IPS-15b (cell line): ENCODE measurements around the gene GNAO1.

Experiments used
- H3K27me3 ChIP-seq: one replicate; pipeline ENCODE4 v1.6.1; 2013; ENCODE audit warnings: low read length; ENCODE audit not compliant: control insufficient read depth, insufficient read depth
- H3K36me3 ChIP-seq: one replicate; pipeline ENCODE4 v1.6.1; 2013; ENCODE audit warnings: low read length; ENCODE audit not compliant: control insufficient read depth, insufficient read depth
- H3K4me1 ChIP-seq: one replicate; pipeline ENCODE4 v1.6.1; 2013; ENCODE audit warnings: mild to moderate bottlenecking, low read length; ENCODE audit not compliant: control insufficient read depth, insufficient read depth
- H3K4me3 ChIP-seq: one replicate; pipeline ENCODE4 v1.5.1; 2013; ENCODE audit warnings: low read depth, low read length
- H3K9ac ChIP-seq: one replicate; pipeline ENCODE4 v1.6.1; 2013; ENCODE audit warnings: low read depth, mild to moderate bottlenecking, low read length
- H3K9me3 ChIP-seq: one replicate; pipeline ENCODE4 v1.6.1; 2013; ENCODE audit warnings: mild to moderate bottlenecking, low read length; ENCODE audit not compliant: control insufficient read depth, insufficient read depth

Gene GNAO1

DNA sequence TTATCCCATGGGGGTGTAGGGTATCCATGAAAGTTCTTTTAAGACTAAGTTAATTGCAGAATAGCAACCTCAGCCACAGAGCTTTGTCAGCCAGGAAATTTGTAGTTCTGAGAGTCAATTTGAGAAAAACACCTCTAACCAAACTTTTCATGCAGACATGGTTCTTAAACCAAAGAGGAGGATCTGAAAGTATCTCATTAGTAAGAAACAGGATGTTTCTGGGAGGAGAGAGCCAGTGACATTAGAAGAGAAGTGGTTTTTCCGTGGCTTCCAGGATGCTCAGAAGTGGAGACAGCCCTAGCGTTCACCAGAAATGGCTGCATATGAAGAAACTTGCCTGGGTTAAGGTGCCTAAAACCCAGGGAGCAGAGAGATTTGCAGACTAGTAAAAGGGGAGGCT is 7.9 kb downstream of the GNAO1 start:
- no peak overlapping the region for H3K4me3 ChIP-seq
- no peaks in the 10 kb centered on the region for H3K36me3 ChIP-seq
- H3K27me3 ChIP-seq, result no peaks in the 10 kb centered on the region
- H3K9me3 ChIP-seq, result no peaks in the 10 kb centered on the region
- peaks cover 16% of the 10 kb centered on the region for H3K4me1 ChIP-seq
- no peak overlapping the region for H3K9ac ChIP-seq

DNA sequence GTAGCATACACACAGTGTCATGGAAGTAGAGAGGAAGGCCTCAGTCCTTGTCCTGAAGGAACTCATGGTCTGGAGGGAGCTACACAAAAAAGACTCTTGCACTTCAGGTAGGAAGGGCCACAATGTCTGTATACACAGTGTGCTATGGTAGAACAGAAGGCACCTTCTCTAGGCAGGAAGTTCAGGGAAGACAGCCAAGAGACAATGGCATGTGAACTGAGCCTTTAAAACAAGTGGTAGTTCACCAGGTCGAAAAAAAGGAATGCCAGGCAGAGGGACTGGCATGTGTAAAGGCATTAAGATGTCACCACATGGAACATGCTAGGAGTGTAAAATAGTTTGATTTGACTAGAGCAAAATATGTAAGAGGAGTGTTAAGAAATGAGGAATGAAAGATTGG is 9.7 kb downstream of the GNAO1 start:
- Histone ChIP-seq H3K9me3 (no peaks in the 10 kb centered on the region), H3K4me3 (no peak overlapping the region), H3K9ac (no peak overlapping the region), H3K36me3 (no peaks in the 10 kb centered on the region), H3K27me3 (no peaks in the 10 kb centered on the region), H3K4me1 (peaks cover 16% of the 10 kb centered on the region)

DNA sequence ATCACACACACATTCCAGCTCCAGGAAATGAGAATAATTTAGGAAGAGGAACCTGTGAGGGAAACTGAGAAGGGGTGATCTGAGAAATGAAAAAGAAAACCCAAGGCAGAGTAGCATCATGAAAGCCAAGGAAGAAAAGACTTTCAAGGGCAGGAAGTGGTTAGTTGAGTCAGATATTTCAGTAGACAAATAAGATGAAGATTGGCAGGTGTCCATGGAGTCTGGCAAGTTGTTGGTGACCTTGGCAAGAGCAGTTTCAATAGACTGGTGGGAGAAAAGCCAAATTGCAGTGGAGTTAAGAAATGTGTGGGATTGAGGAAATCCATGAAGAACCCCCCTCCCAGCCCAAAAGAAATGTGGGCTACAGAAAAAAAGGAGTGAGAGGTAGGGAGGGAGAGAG is 10.7 kb downstream of the GNAO1 start:
- Histone ChIP-seq H3K9me3 (no peaks in the 10 kb centered on the region), H3K4me1 (peaks cover 10% of the 10 kb centered on the region), H3K4me3 (no peak overlapping the region), H3K27me3 (no peaks in the 10 kb centered on the region), H3K36me3 (no peaks in the 10 kb centered on the region), H3K9ac (no peak overlapping the region)

DNA sequence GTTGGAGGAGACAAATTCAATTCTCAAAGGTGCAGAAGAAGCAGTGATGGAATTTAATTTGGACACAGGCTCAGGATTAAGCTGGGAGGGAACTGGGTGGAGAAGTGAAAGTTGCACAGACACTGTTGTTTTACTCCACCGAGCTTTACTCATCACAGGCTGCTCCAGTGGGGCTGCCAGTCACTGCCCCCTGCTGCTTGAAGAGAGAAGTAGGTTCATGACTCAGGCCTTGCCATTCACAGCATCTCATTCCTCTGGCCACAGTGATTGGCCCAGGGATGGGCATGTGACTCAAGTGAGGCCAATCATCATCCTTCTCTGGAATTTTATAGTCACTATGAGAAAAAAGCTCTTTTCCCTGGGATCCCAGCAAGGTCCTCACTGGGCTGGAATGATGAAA is 11.8 kb downstream of the GNAO1 start:
- no peaks in the 10 kb centered on the region for H3K27me3 ChIP-seq
- H3K9me3 ChIP-seq, result no peaks in the 10 kb centered on the region
- H3K4me1 ChIP-seq, result no peaks in the 10 kb centered on the region
- no peak overlapping the region for H3K9ac ChIP-seq
- H3K36me3 ChIP-seq, result no peaks in the 10 kb centered on the region
- no peak overlapping the region for H3K4me3 ChIP-seq

DNA sequence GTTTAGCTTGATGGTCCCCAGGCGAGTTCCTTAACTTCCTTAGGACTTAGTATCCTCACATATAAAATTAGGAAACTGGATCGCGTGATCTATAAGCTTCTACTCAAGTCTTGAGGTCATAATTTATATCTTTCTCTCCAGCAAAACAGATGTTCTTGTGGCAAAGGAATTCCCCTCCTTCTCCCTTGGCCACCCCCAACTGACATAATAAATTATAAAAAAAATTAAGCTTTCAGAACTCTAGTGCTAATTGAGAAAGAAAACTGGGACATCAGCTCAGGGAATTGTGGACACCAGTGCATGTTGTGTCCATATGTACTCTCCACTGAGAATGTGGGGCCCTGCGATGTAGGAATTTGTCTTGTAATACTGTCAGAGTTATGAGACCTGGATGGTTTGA is 13.5 kb downstream of the GNAO1 start:
- no peak overlapping the region for H3K9ac ChIP-seq
- no peaks in the 10 kb centered on the region for H3K36me3 ChIP-seq
- no peaks in the 10 kb centered on the region for H3K27me3 ChIP-seq
- H3K9me3 ChIP-seq, result no peaks in the 10 kb centered on the region
- H3K4me3 ChIP-seq, result no peak overlapping the region
- no peaks in the 10 kb centered on the region for H3K4me1 ChIP-seq

DNA sequence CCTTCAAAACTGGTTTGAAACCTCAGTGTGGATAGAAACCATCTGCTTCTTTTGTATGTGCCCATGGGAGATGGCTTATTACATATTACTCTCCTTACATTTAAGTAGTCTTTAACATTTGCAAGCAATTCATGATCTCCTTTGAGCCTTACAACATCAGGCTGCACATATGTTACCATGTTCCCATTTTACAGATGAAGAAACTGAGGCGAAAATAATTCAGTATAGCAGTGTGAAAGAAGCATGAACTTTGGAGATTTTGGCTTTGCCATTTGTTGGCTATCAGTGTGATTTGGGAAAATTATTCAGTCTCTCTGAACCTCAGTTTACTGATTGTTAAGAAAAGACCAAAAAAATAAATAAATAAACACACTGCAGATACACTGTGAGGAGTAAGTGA is 15.7 kb downstream of the GNAO1 start:
- Histone ChIP-seq H3K36me3 (no peaks in the 10 kb centered on the region), H3K27me3 (no peaks in the 10 kb centered on the region), H3K9ac (no peak overlapping the region), H3K4me3 (no peak overlapping the region), H3K9me3 (no peaks in the 10 kb centered on the region), H3K4me1 (peaks cover 6% of the 10 kb centered on the region)

DNA sequence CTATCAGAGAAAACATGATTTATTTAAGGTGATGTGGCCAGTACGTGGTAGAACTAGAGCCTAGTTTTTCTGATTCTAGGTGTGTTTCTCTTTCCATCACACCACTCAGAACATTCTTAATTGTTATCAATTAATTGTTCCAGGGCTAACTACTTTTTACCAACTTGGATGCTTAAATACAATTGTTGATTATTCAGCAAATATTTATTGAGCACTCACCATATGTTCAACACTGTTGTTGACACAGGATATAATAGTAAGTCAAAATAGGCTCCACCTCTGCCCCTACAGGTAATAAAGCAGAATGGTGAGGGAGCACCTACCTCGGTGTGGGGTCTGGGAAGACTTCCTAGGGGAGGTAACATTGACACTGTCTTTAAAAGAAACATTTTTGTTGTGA is 16.1 kb downstream of the GNAO1 start:
- Histone ChIP-seq H3K9me3 (no peaks in the 10 kb centered on the region), H3K4me1 (peaks cover 10% of the 10 kb centered on the region), H3K4me3 (no peak overlapping the region), H3K27me3 (no peaks in the 10 kb centered on the region), H3K36me3 (no peaks in the 10 kb centered on the region), H3K9ac (no peak overlapping the region)

DNA sequence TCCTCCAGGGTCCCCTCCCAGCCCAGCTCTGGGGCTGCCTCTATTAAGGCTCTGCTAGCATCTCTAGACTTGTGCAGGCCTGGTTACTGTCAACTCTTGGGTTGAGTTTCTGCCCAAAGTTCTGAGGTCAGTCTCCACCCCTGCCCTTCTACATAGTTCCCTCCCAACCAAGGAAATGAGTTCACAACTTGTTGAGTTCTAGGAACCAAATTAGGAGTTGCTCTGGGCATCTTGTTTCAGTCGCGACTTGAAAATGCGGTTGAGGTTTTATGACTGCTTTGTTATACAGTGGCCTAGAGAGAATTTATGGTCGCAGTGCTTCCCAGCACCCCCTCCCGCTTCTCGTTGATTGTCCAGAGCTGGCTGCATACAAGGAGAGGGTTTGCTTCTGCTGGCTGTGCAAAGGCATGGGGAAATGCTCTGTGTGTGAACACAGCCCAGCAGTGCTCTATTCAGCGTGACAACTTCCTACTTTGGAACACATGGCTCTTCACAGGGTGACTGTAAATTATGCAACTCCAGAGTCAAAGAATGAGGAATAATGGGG is 20.2 kb downstream of the GNAO1 start:
- Histone ChIP-seq H3K4me3 (no peak overlapping the region), H3K4me1 (peaks cover 10% of the 10 kb centered on the region), H3K36me3 (no peaks in the 10 kb centered on the region), H3K27me3 (no peaks in the 10 kb centered on the region), H3K9ac (no peak overlapping the region), H3K9me3 (no peaks in the 10 kb centered on the region)

DNA sequence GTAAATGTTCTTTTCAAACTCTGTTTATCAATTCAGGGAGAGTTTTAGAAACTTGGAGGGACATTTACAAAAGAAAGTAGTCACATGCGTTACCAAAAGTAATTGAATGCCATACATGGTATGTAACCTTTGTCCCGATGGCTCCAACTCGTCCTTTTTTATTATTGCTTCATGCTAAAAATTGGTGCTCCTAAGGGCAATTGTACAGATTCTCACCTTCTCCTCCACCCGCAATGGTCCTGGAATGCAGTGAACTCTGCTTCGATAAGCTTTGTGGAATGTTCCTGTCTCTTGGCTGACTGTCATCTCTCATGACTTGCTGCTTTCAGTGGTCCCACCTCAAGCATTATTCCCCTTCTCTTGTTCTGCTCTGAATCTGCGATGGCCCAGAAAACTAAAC is 20.9 kb downstream of the GNAO1 start:
- no peak overlapping the region for H3K9ac ChIP-seq
- H3K4me3 ChIP-seq, result no peak overlapping the region
- no peaks in the 10 kb centered on the region for H3K9me3 ChIP-seq
- peaks cover 10% of the 10 kb centered on the region for H3K4me1 ChIP-seq
- H3K27me3 ChIP-seq, result no peaks in the 10 kb centered on the region
- H3K36me3 ChIP-seq, result no peaks in the 10 kb centered on the region

DNA sequence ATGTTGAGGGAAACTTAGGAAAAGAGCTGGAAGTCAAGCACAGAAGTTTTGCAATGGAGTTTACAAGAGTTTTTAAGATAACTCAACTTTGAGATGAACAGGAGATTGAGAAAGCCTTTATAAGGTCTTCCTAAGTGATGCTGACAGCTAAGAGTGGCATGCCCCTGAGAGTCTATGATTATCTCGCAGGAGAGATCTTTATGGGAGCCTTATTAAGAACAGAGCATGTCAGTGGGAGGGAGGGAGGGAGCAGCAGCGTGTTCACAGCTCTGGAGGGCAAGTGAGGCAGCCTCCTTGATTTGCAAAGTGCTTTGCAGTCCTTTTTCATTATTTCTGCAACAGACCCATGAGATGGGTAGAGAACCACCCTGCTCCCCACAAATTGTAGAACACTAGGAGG is 30.7 kb downstream of the GNAO1 start:
- Histone ChIP-seq H3K9me3 (no peaks in the 10 kb centered on the region), H3K4me3 (no peak overlapping the region), H3K27me3 (no peaks in the 10 kb centered on the region), H3K4me1 (peaks cover 8% of the 10 kb centered on the region), H3K9ac (no peak overlapping the region), H3K36me3 (no peaks in the 10 kb centered on the region)

DNA sequence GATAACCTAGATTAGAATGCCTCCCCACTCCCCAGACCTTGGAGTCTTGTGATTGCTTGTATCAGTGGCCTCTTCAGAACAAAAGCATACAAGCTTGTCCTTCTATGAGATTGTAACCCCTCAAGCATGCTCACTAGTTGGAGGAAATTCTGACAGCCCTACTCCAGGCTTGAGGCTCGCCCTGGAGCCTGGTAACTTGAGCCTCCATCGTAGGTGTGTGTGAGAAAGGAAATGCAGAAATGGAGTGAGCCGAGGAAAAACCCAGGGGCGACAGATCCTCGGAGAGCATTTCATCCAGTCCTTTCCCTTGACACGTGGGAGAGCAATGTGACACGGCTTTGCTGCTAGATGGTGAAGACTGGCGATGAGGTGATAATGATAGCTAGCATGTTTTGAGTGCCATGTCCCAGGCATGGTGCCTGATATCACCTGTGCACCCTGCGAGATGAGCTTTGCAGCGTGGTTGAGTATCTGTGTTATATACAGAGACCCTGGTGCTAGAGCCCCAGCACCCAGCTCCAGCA is 31.2 kb downstream of the GNAO1 start:
- Histone ChIP-seq H3K36me3 (no peaks in the 10 kb centered on the region), H3K9me3 (no peaks in the 10 kb centered on the region), H3K4me1 (peaks cover 8% of the 10 kb centered on the region), H3K9ac (no peak overlapping the region), H3K4me3 (no peak overlapping the region), H3K27me3 (no peaks in the 10 kb centered on the region)

DNA sequence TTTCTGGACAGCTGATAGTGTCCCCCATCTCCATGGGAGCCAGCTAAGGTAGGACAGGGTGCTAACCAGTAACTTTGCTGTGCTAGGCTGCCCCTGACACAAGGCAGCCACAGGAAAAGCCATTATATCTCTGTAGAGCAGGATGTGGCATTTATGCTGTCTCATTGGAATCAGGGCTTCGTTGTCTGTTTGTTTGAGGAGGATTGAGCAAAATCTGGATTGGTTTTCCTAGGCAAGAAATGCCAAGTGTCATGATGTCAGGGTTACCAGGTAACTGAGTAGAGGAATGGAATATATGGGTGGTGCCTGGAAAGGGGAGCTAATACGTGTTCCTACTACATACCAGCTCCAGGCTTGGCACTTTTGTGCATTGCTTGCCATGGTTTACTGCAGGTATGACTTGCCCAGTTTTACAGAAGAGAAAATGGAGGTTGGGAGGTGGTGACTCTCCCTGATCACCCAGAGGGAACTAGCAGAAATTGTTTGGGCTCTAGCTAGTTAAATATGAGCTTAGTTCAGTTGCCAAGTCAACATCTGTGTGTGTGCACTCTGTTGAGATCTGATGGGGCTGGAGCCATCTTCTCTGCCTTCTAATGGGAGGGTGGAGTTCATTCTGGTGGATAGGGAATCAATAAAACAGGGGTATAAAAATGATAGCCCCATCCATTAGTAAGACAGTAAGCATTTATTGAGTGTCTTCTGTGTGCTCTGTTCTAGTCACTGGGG is 33.9 kb downstream of the GNAO1 start:
- Histone ChIP-seq H3K4me1 (peaks cover 8% of the 10 kb centered on the region), H3K9me3 (no peaks in the 10 kb centered on the region)

More for the DNA sequence above, 33.9 kb downstream of the GNAO1 start:
- Histone ChIP-seq H3K4me3 (no peak overlapping the region), H3K36me3 (no peaks in the 10 kb centered on the region), H3K9ac (no peak overlapping the region), H3K27me3 (no peaks in the 10 kb centered on the region)
